Sigmoid colon (tissue), 7 donors: Measurements from ENCODE around the gene RNF13. TPM values are rescaled to one million over a fixed set of nuclear protein-coding genes. Genes with fewer than 3 reads are reported as not detected.
A peak's percentile ranks its signal among the peaks of the same experiment; 100 is the strongest.
"Not testable (repeated sequence)": the region's sequence is repeated elsewhere in the genome, so short reads cannot be mapped to it uniquely, and the experiment has no call there.

ENCODE experiments used
- DNase-seq: peaks from one replicate; pipeline ENCODE4 v3.0.0-alpha.2; 2019
- H3K27ac ChIP-seq, 4 donors: fragments of 200-600 bp; sonication (generic); one replicate each; pipeline ENCODE4 v1.5.1; 2016 to 2019; ENCODE audit warnings: mild to moderate bottlenecking in 1 of 4
- H3K27me3 ChIP-seq, 3 donors: fragments of 200-600 bp; sonication (generic); one replicate each; pipeline ENCODE4 v1.5.1; 2019; ENCODE audit warnings: mild to moderate bottlenecking in 1 of 3
- H3K36me3 ChIP-seq, 4 donors: fragments of 200-600 bp; sonication (generic); one replicate each; pipeline ENCODE4 v1.5.1; 2016 to 2019
- H3K4me1 ChIP-seq, 4 donors: fragments of 200-600 bp; sonication (generic); one replicate each; pipeline ENCODE4 v1.5.1; 2017 to 2019
- H3K4me3 ChIP-seq, 4 donors: fragments of 200-600 bp; sonication (generic); one replicate each; pipeline ENCODE4 v1.5.1; 2017 to 2019; ENCODE audit warnings: mild to moderate bottlenecking in 2 of 4, moderate library complexity in 1 of 4
- H3K9me3 ChIP-seq, 4 donors: fragments of 200-600 bp in 3 of 4; sonication (generic) in 3 of 4; one replicate each; pipeline versions ENCODE4 v1.5.1 to v1.6.1; 2013 to 2019
- EP300 ChIP-seq, 4 donors: sonication (generic); formaldehyde crosslinking; IDR thresholded peaks; one replicate each; pipeline ENCODE4 v1.6.1; 2017; ENCODE audit warnings: antibody characterized with exemption in 4 of 4
- POLR2A ChIP-seq, 2 donors: fragments of 450-650 bp; IDR thresholded peaks; one replicate each; pipeline ENCODE4 v1.6.1; 2016; ENCODE audit warnings: antibody characterized with exemption in 2 of 2, mild to moderate bottlenecking in 2 of 2, moderate library complexity in 2 of 2
- POLR2AphosphoS5 ChIP-seq, 4 donors: sonication (generic); formaldehyde crosslinking; IDR thresholded peaks; one replicate each; pipeline ENCODE4 v1.6.1; 2017; ENCODE audit warnings: antibody characterized with exemption in 4 of 4
- WGBS, 2 donors: extraction: QIAGEN DNeasy Blood & Tissue Kit; methylation state at CpG; one replicate each; pipeline ENCODE4 v1.1.7; 2013; 5-methylcytosine and 5-hydroxymethylcytosine counted together
- intact Hi-C: fragments of 100-400 bp; cut with DNase I; formaldehyde crosslinking; loops from one replicate; pipeline ENCODE4 v1.15.1; 2023
- polyA plus RNA-seq, 3 donors: library from polyadenylated mRNA; stranded (reverse); fragments of 200-250 nt; gene quantifications; one replicate each; pipeline ENCODE4 v1.2.3, GENCODE V29; 2013
- total RNA-seq, 4 donors: library from RNA; depleted of rRNA; stranded (reverse); fragments of >200 nt; gene quantifications; one replicate each; pipeline ENCODE4 v1.1.0, GENCODE V29; 2016
- TF ChIP-seq, protein P1 (sequence below), 4 experiments: fragments of 450-650 bp in 3 of 4; fragments of 200-600 bp in 1 of 4; IDR thresholded peaks; one replicate each; pipeline ENCODE4 v1.5.1; 2016 to 2019; ENCODE audit warnings: antibody characterized with exemption in 4 of 4, mild to moderate bottlenecking in 3 of 4, moderate library complexity in 2 of 4
- donor health status: healthy with polysubstance abuse.
- donor health status: Bipolar disorder and iron deficiency.
- donor health status: healthy.

RNF13 gene
- total and polyA plus RNA-seq, 7 donors, result 15.6 to 110 (median 78.3) TPM

DNA sequence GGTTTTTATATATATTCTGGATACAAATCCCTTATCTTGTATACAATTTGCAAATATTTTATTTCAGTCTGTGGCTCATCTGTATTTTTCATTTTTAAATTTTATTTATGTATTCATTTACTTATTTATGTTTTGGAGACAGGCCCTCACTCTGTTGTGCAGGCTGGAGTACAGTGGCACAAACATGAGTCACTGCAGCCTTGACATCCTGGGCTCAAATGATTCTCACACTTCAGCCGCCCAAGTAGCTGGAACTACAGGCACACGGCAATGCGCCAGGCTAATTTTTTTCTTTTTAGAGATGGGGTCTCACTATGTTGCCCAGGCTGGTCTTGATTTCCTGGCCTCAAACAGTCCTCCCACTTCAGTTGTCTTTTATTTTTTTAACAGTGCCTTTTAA is 107.1 kb downstream of the RNF13 start:
- intact Hi-C loops, result no loop called here
- TF ChIP-seq POLR2A (IDR thresholded peaks at IDR 0.05) (no peak), POLR2AphosphoS5 (IDR thresholded peaks at IDR 0.05) (no peak), EP300 (IDR thresholded peaks at IDR 0.05) (no peak)
- TF ChIP-seq, protein P1, sequence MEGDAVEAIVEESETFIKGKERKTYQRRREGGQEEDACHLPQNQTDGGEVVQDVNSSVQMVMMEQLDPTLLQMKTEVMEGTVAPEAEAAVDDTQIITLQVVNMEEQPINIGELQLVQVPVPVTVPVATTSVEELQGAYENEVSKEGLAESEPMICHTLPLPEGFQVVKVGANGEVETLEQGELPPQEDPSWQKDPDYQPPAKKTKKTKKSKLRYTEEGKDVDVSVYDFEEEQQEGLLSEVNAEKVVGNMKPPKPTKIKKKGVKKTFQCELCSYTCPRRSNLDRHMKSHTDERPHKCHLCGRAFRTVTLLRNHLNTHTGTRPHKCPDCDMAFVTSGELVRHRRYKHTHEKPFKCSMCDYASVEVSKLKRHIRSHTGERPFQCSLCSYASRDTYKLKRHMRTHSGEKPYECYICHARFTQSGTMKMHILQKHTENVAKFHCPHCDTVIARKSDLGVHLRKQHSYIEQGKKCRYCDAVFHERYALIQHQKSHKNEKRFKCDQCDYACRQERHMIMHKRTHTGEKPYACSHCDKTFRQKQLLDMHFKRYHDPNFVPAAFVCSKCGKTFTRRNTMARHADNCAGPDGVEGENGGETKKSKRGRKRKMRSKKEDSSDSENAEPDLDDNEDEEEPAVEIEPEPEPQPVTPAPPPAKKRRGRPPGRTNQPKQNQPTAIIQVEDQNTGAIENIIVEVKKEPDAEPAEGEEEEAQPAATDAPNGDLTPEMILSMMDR (IDR thresholded peaks at IDR 0.05), result no peak

DNA sequence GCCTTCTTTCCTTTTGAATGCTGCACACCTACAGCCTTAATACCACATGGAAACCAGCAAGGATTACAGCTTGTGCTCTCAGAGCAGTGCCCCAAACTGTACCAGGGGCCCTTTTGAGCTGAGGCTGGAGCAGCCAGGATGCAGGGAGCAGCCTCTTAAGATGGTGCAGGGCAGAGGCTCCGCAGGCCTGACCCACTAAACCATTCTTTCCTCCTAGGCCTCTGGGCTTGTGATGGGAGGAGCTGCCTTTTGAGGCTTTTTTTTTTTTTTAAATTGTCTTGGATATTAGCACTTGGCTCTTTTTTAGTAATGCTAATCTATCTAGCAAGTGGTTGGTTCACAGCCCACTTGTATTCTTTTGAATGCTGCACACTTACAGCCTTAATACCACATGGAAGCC is 120.0 kb downstream of the RNF13 start:
- TF ChIP-seq POLR2A (IDR thresholded peaks at IDR 0.05), result no peak
- TF ChIP-seq, protein P1 (IDR thresholded peaks at IDR 0.05), result no peak
- TF ChIP-seq POLR2AphosphoS5 (IDR thresholded peaks at IDR 0.05), result no peak
- no peak for TF ChIP-seq EP300 (IDR thresholded peaks at IDR 0.05)
- no peaks in the 10 kb centered on the region for H3K9me3 ChIP-seq
- no peak for DNase-seq
- peaks cover 0 to 2% (median 0%) of the 10 kb centered on the region in 4 donors for H3K36me3 ChIP-seq
- no peaks in the 10 kb centered on the region for H3K27me3 ChIP-seq
- H3K4me1 ChIP-seq, result peaks cover 0 to 14% (median 9%) of the 10 kb centered on the region in 4 donors
- H3K4me3 ChIP-seq, result no peak overlapping the region
- intact Hi-C loops, result no loop called here
- WGBS, 2 donors, result 100% methylated on average over 1 of the region's 1 CpG
- H3K27ac ChIP-seq, result no peak overlapping the region

More for the DNA sequence above, 107.1 kb downstream of the RNF13 start:
- H3K27ac ChIP-seq, result no peak overlapping the region
- H3K27me3 ChIP-seq, result no peaks in the 10 kb centered on the region
- H3K4me3 ChIP-seq, result no peak overlapping the region
- H3K36me3 ChIP-seq, result peaks cover 0 to 20% (median 4%) of the 10 kb centered on the region in 4 donors
- no peak for DNase-seq
- H3K9me3 ChIP-seq, result no peaks in the 10 kb centered on the region
- H3K4me1 ChIP-seq, result no peaks in the 10 kb centered on the region
- WGBS, 2 donors, result 98% methylated on average over 3 of the region's 3 CpGs

DNA sequence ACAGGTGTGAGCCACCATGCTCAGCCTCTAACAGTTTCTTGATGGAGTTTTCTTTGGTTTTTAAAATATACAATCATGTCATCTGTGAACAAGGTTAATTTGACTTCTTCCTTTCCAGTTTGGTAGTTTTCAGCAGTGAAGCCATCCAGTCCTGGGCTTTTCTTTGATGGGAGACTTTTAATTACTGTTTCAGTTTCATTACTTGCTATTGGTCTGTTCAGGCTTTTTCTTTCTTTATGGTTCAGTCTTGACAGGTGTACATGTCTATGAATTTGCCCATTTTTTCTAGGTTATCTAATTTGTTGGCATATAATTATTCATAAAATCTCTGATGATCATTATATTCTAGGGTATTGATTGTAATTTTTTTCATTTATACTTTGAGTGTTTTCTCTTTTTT is 120.8 kb downstream of the RNF13 start:
- peaks cover 0 to 19% (median 11%) of the 10 kb centered on the region in 4 donors for H3K4me1 ChIP-seq
- TF ChIP-seq POLR2A (IDR thresholded peaks at IDR 0.05) (no peak), POLR2AphosphoS5 (IDR thresholded peaks at IDR 0.05) (no peak), EP300 (IDR thresholded peaks at IDR 0.05) (no peak)
- TF ChIP-seq, protein P1 (IDR thresholded peaks at IDR 0.05), result no peak
- no peaks in the 10 kb centered on the region for H3K9me3 ChIP-seq
- H3K27ac ChIP-seq, result no peak overlapping the region
- no peaks in the 10 kb centered on the region for H3K36me3 ChIP-seq
- no peak overlapping the region for H3K4me3 ChIP-seq
- no peaks in the 10 kb centered on the region for H3K27me3 ChIP-seq
- intact Hi-C loops, result no loop called here
- DNase-seq, result no peak

DNA sequence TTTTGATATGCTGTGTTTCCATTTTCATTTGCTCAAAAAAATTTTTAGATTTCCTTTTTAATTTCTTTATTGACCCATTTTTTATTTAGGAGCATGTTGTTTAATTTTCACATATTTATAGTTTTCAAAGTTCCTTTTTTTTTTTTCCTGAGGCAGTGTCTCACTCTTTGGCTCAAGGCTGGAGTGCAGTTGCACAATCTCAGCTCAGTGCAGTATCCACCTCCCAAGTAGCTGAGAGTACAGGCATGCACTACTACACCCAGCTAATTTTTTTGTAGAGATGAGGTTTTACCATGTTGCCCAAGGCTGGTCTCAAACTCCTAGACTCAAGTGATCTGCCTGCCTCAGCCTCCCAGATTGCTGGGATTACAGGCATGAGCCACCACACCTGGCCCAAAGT is 121.5 kb downstream of the RNF13 start:
- H3K9me3 ChIP-seq, result no peaks in the 10 kb centered on the region
- intact Hi-C loops, result no loop called here
- DNase-seq, result peak; percentile 75
- peak overlapping the region in 1 of 4 donors; percentile 44 for H3K27ac ChIP-seq
- no peak overlapping the region for H3K4me3 ChIP-seq
- peaks cover 0 to 26% (median 18%) of the 10 kb centered on the region in 4 donors for H3K4me1 ChIP-seq
- TF ChIP-seq, protein P1 (IDR thresholded peaks at IDR 0.05), result no peak
- TF ChIP-seq POLR2A (IDR thresholded peaks at IDR 0.05) (no peak), EP300 (IDR thresholded peaks at IDR 0.05) (no peak), POLR2AphosphoS5 (IDR thresholded peaks at IDR 0.05) (no peak)
- no peaks in the 10 kb centered on the region for H3K27me3 ChIP-seq
- H3K36me3 ChIP-seq, result no peaks in the 10 kb centered on the region

DNA sequence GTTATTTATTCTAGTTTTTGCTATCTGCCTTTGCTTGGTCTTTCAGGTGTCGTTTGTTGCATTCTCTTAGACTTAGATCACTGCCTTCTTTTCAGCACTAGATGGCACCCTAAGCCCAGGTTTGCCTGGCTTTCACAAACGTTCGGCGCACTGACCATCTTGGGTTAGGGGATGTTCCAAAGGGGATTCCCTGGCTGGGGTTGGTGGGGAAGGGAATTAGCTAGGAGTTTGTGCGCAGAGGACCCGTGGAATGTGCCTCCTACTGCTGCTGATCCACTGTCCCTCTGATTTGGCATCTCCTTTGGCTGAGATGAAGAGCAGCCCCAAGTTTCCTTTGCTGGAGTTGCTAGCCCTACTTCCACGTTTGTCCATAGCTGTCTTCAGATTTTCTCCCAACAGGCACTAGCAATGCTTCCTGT is 123.8 kb downstream of the RNF13 start:
- no peaks in the 10 kb centered on the region for H3K9me3 ChIP-seq
- WGBS, 2 donors, result 22 to 57% methylated on average over 7 of the region's 7 CpGs
- no peak for DNase-seq
- no peaks in the 10 kb centered on the region for H3K36me3 ChIP-seq
- H3K4me1 ChIP-seq, result peaks cover 0 to 29% (median 19%) of the 10 kb centered on the region in 4 donors
- H3K4me3 ChIP-seq, result no peak overlapping the region
- peak overlapping the region in 1 of 4 donors; percentile 18 for H3K27ac ChIP-seq
- H3K27me3 ChIP-seq, result no peaks in the 10 kb centered on the region
- TF ChIP-seq, protein P1 (IDR thresholded peaks at IDR 0.05), result peak; percentile 29 to 56 (median 36)
- no peak for TF ChIP-seq EP300 (IDR thresholded peaks at IDR 0.05)
- intact Hi-C loops, result no loop called here

DNA sequence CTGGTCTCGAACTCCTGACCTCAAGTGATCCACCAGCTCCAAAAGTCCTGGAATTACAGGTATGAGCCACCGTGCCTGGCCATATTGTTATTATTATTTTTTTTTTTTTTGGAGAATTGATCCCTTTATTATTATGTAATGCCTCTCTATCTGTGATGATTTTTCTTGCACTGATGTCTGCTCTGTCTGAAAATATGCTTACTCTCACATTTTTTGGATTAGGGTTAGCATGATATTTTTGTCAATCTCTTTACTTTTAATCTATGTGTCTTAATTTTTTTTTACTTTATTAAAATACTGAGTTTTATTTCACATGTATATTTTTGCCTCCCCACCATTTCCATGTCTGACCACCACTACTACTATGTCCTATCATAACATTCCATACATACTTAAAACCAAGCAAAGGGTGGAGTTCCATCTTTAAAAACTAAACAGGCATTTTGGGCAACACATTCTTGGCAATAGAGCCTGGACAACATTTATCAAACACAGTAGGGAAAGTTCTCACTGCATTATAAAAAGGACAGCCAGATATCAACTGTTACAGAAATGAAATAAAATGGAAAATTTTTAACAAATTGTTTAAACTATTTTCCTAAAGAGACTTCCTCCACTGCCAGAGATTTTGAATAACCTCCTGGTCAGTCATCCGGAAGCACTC is 125.5 kb downstream of the RNF13 start:
- DNase-seq, H3K27me3 ChIP-seq, intact Hi-C loops, H3K27ac ChIP-seq, H3K9me3 ChIP-seq, H3K36me3 ChIP-seq, H3K4me3 ChIP-seq: not testable (repeated sequence)
- 94 to 95% methylated on average over 3 of the region's 3 CpGs for WGBS, 2 donors
- H3K4me1 ChIP-seq, result peaks cover 0 to 29% (median 19%) of the 10 kb centered on the region in 4 donors
